Hepatocyte (in vitro differentiated cells): ENCODE data around the gene NUDT5.

Source experiments
- EZH2 ChIP-seq: fragments of 200-600 bp; sonication (generic); IDR thresholded peaks from 2 replicates; pipeline ENCODE4 v1.6.1; 2016; ENCODE audit warnings: antibody characterized with exemption, mild to moderate bottlenecking, borderline replicate concordance
- EZH2phosphoT487 ChIP-seq: fragments of 200-600 bp; sonication (generic); IDR thresholded peaks from one replicate; pipeline ENCODE4 v1.6.1; 2018; ENCODE audit warnings: antibody characterized with exemption, mild to moderate bottlenecking, low read depth, moderate library complexity; ENCODE audit not compliant: unreplicated experiment, severe bottlenecking
- TF ChIP-seq, protein P1 (sequence below): fragments of 200-600 bp; sonication (generic); IDR thresholded peaks from 2 replicates; pipeline ENCODE4 v1.5.1; 2016; ENCODE audit warnings: antibody characterized with exemption, mild to moderate bottlenecking; ENCODE audit not compliant: poor library complexity

DNA sequence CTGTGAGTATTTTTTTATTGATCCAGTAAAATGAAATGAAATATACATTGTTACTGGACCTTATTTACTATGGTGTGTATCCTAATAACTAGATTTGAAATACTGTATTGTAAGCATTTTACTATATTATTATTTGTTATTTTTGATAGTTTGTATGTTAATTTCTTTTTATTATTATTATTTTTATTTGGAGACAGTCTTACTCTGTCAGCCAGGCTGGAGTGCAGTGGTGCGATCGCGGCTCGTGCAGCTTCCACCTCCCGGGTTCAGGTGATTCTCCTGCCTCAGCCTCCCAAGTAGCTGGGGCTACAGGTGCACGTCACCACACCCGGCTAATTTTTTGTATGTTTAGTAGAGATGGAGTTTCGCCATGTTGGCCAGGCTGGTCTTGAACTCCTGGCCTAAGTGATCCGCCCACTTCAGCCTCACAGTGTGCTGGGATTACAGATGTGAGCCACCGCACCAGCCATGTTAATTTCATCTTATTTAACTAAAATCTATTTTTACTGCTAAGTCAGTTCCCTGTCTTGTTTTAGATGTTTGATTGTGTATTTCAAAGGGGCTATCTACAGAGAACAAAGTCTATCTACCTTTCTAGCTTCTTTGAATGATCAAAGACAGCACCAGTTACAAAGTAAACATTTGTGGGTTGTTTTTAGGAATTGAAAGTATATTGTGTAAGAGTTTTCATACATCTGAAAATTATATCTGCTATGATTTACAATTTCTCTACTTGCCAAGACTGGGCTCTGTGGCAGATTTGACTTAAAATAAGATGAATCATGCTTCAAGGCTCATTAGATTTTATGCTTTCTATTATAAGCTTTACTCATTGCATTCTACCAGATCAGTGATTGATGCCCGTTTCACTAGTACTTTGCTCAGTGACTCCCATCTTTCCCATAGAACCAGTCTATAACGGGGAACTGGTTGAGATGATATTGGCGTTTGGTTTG lies 41.9 kb upstream of the NUDT5 start:
- TF ChIP-seq, protein P1, sequence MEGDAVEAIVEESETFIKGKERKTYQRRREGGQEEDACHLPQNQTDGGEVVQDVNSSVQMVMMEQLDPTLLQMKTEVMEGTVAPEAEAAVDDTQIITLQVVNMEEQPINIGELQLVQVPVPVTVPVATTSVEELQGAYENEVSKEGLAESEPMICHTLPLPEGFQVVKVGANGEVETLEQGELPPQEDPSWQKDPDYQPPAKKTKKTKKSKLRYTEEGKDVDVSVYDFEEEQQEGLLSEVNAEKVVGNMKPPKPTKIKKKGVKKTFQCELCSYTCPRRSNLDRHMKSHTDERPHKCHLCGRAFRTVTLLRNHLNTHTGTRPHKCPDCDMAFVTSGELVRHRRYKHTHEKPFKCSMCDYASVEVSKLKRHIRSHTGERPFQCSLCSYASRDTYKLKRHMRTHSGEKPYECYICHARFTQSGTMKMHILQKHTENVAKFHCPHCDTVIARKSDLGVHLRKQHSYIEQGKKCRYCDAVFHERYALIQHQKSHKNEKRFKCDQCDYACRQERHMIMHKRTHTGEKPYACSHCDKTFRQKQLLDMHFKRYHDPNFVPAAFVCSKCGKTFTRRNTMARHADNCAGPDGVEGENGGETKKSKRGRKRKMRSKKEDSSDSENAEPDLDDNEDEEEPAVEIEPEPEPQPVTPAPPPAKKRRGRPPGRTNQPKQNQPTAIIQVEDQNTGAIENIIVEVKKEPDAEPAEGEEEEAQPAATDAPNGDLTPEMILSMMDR: no peak
- TF ChIP-seq EZH2 (no peak), EZH2phosphoT487 (no peak)
